HG02943 (cell line): Measurements from ENCODE around the gene TMPRSS11A.

ENCODE experiments used
- ATAC-seq: cut with Tn5 transposase; IDR thresholded peaks from one replicate; pipeline ENCODE4 v1.9.1; 2021; ENCODE audit warnings: mild to moderate bottlenecking, low read depth, moderate library complexity; ENCODE audit not compliant: unreplicated experiment

TMPRSS11A gene

DNA sequence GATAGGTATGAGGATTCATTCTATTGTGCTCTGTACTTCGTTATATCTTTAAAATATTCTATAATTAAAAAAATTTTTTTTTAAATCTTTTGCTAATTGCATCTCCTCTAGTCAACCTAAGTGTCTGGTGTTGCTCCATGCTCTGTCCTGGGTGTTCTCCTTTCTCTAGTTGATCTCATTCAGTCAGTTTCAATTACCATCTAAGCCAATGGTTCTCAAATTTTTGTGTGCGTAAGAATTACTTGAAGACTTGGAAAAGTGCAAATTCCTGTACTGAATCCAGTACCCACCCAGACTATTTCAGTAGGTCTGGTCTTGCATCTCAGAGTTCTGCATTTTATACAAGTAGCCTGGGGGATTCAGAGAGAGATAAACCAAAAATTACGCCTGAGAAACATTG, 86.2 kb downstream of the TMPRSS11A start:
- no peak for ATAC-seq

DNA sequence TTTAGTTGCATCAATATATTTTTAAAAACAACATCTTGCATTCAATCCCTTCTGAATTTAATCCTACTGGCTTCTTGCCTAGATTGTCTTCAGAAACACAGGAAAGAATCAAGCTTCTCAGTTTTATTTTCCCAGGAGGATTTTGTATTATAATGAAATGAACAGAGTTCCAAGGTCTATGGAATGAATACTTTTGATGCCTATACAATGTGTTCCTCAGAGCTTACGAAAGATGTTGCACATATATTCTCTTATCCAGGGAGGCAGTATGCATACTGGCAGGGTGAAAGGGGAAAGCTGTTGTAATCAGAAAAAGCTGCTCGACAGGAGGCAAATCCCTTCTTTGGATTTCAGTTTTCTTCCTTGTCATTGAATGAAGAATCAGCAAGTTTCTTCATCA, 88.3 kb downstream of the TMPRSS11A start:
- no peak for ATAC-seq

DNA sequence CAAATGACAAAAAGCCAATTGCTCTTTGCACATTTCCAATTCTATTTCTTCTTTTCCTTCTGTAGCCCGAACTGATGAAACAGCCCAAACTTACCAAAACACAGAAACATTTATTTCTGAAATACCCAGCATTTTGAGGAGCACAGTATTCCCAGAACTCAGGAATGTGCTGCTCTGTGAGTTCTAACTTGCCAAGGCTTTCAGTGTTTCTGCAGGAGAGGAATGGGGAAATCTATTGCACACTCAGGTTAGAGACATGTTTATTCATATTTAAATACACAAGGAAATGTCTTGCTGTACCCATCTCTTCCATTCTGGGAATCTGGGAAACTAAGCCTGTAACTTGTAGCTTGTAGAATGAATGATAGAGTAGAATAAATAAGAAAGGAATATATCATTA, 90.2 kb downstream of the TMPRSS11A start:
- ATAC-seq: no peak

DNA sequence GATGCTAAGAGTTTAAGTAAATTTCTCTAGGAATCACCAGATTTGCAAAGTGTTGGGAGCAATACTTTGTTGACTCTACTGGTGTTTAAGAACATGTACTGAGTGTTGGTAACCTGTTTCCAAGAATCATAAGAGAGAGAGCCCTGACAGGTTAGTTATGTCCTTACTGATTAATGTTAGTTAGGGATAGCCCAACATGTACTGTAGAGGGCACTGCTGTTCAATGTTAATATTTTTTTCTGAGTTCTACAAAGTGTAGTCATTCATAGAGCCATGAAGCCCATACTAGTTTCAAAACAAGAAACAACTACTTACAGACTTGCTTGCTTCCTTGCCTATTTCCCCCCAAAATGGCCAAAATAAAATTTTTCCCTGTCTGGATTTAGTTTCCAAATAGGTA, 91.4 kb downstream of the TMPRSS11A start:
- ATAC-seq: no peak

DNA sequence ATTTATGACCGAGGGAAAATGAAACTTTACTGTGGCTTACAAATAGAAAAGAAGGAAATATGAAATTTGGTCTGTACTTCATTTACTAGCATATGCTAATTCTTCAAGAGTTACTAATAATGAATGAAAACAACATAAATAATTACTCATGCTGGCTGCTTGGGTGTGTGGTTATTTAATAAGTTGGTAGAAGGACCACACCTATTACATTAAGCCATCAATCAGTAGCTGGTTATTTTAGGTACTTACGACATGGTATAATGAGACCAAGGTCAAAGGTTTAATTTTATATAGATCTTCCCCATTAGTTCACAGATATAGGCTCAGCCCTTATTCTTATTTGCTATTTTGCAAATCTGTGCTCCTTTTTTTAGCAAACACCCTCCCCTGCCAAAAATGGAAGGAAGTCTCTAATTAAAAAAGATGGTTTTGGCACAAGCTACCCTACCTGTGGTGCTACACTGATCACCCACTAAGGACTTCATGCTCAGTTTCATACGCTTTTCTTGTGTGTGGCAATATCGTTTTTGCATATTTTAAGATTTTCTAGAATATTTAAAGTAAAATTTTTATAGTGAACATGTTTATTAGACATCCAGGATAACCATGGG, 93.6 kb downstream of the TMPRSS11A start:
- ATAC-seq: no peak

DNA sequence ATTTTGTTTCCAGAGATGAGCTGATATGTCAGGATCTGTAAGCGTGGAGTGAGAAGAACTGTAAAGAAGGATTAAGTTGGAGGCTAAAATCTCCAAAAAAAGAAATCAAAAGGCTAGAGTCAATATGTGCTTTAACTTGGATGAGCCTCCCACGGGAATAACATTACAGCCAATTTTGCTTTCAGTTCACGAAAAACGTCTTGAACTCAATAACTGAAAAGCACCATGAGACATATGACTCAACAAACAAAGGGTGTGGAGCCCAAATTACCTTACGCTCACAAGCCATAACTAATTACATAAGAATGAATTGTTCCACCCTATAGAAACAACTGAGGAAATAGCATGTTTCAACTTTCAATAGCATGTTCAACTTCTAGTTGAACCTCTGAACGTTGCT, 101.8 kb downstream of the TMPRSS11A start:
- ATAC-seq: no peak
